Glutamatergic neuron (in vitro differentiated cells): Measurements from ENCODE around the gene SMCO4. TPM values are rescaled to one million over a fixed set of nuclear protein-coding genes. Genes with fewer than 3 reads are reported as not detected.

Experiments used
- DNase-seq: peaks from one replicate; pipeline ENCODE4 v3.0.0; 2022
- H3K27ac Mint-ChIP-seq: one replicate; pipeline ENCODE4 v1.8.0; 2020; ENCODE audit warnings: mild to moderate bottlenecking, mixed read lengths, inconsistent platforms; ENCODE audit not compliant: unreplicated experiment
- H3K27me3 Mint-ChIP-seq: one replicate; pipeline ENCODE4 v1.8.0; 2020; ENCODE audit warnings: mild to moderate bottlenecking, moderate library complexity, mixed read lengths, inconsistent platforms; ENCODE audit not compliant: unreplicated experiment
- H3K36me3 Mint-ChIP-seq: one replicate; pipeline ENCODE4 v1.8.0; 2020; ENCODE audit warnings: mild to moderate bottlenecking, mixed read lengths, inconsistent platforms; ENCODE audit not compliant: unreplicated experiment
- H3K4me1 Mint-ChIP-seq: one replicate; pipeline ENCODE4 v1.8.0; 2020; ENCODE audit warnings: mild to moderate bottlenecking, low read depth, mixed read lengths, inconsistent platforms; ENCODE audit not compliant: unreplicated experiment
- H3K4me3 Mint-ChIP-seq: one replicate; pipeline ENCODE4 v1.8.0; 2020; ENCODE audit warnings: mild to moderate bottlenecking, mixed read lengths, inconsistent platforms; ENCODE audit not compliant: unreplicated experiment
- H3K9me3 Mint-ChIP-seq: one replicate; pipeline ENCODE4 v1.8.0; 2020; ENCODE audit warnings: mild to moderate bottlenecking, moderate library complexity, mixed read lengths, inconsistent platforms; ENCODE audit not compliant: unreplicated experiment
- total RNA-seq: library from RNA; stranded (reverse); fragmentation: NEBNext Ultra II Directional; extraction: Animal tissue kit (Norgen Biotek cat#: 25700); gene quantifications from one replicate; pipeline ENCODE4 v1.2.1, GENCODE V29; 2021; ENCODE audit not compliant: unreplicated experiment
- TF ChIP-seq, protein P1 (sequence below): fragments of 200-600 bp; sonication (generic); IDR thresholded peaks from one replicate; pipeline ENCODE4 v1.5.0; 2021; ENCODE audit not compliant: partially characterized antibody, unreplicated experiment

SMCO4 gene
- total RNA-seq, 1 donor from 2014 or later, result 3.0 TPM

DNA sequence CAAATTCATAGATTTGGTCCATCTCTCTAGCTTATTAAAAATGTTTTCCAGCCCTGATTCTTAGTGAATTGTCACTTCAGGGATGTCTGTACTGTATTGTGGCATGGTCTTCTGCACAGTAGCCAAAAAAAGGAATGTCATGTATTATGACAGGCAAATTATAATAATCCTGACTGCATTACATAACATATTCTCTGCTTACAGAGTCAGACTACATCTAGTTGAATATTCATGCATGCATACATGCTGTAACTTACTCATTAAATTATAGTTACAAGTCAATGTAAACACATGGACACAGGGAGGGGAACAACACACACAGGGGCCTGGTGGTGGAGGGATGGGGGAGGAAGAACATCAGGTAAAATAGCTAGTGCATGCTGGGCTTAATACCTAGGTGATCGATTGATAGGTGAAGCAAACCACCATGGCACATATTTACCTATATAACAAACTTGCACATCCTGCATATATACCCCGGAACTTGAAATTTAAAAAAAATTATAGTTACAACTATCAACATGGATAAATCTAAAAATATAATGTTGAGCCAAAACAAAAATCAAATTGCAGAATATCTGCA lies 31.5 kb upstream of the SMCO4 start:
- H3K4me1 Mint-ChIP-seq, result no peaks in the 10 kb centered on the region
- no peaks in the 10 kb centered on the region for H3K9me3 Mint-ChIP-seq
- no peak overlapping the region for H3K27ac Mint-ChIP-seq
- H3K36me3 Mint-ChIP-seq, result no peaks in the 10 kb centered on the region
- no peak for DNase-seq
- TF ChIP-seq, protein P1, sequence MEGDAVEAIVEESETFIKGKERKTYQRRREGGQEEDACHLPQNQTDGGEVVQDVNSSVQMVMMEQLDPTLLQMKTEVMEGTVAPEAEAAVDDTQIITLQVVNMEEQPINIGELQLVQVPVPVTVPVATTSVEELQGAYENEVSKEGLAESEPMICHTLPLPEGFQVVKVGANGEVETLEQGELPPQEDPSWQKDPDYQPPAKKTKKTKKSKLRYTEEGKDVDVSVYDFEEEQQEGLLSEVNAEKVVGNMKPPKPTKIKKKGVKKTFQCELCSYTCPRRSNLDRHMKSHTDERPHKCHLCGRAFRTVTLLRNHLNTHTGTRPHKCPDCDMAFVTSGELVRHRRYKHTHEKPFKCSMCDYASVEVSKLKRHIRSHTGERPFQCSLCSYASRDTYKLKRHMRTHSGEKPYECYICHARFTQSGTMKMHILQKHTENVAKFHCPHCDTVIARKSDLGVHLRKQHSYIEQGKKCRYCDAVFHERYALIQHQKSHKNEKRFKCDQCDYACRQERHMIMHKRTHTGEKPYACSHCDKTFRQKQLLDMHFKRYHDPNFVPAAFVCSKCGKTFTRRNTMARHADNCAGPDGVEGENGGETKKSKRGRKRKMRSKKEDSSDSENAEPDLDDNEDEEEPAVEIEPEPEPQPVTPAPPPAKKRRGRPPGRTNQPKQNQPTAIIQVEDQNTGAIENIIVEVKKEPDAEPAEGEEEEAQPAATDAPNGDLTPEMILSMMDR, result no peak
- H3K4me3 Mint-ChIP-seq, result no peak overlapping the region
- H3K27me3 Mint-ChIP-seq, result no peaks in the 10 kb centered on the region

DNA sequence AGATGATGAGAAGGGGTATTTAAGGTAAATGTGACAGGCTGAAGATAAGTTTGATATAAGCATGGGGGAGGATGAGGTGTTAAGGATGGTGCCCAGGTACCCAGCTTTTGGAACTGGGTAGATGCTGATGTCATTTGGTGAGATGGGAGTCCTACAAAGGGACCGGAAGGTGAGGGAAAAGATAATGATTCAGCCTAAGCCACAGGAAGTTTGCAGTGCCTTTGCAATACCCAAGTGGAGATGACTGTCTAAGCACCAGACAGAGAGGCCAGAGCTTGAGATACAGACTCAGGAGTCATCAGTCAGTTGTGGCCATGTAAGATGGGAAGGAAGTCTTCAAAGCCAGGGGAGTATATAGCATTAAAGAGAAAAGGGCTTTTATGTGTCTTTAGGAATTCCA lies 30.0 kb upstream of the SMCO4 start:
- no peak overlapping the region for H3K4me3 Mint-ChIP-seq
- no peaks in the 10 kb centered on the region for H3K9me3 Mint-ChIP-seq
- H3K36me3 Mint-ChIP-seq, result no peaks in the 10 kb centered on the region
- no peak overlapping the region for H3K27ac Mint-ChIP-seq
- TF ChIP-seq, protein P1, result no peak
- no peaks in the 10 kb centered on the region for H3K27me3 Mint-ChIP-seq
- DNase-seq, result no peak
- no peaks in the 10 kb centered on the region for H3K4me1 Mint-ChIP-seq

DNA sequence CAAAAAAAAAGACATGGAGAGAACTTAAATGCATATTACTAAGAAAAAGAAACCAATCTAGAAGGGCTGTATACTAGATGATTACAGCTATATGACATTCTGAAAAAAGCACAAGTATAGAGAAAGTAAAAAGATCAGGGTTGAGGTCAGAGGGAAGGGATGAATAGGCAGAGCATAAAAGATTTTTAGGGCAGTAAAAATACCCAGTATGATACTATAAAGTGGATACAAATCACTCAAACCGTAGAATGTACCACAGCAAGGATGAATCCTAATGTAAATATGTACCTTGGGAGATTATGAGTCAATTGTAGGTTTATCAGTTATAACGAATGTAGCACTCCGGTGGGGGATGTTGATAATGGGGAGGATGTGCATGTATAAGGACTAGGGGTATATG lies 29.4 kb upstream of the SMCO4 start:
- H3K27ac Mint-ChIP-seq, result no peak overlapping the region
- no peaks in the 10 kb centered on the region for H3K9me3 Mint-ChIP-seq
- H3K4me3 Mint-ChIP-seq, result no peak overlapping the region
- no peaks in the 10 kb centered on the region for H3K4me1 Mint-ChIP-seq
- no peaks in the 10 kb centered on the region for H3K27me3 Mint-ChIP-seq
- TF ChIP-seq, protein P1, result no peak
- no peak for DNase-seq
- H3K36me3 Mint-ChIP-seq, result no peaks in the 10 kb centered on the region

DNA sequence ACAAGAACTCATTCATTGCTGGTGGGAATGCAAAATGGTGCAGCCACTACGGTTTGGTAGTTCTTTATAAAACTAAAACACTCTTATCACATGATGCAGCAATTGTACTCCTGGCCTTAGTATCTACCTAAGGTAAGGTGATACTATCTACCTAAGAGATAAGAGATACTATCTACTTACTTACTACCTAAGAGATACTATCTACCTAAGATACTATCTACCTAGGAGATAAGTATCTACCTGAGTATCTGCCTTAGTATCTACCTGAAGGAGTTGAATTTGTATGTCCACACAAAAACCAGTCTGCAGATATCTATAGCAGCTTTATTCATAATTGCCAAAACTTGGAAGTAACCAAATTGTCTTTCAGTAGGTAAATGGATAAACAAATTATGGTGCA lies 29.0 kb upstream of the SMCO4 start:
- H3K4me1 Mint-ChIP-seq, result no peaks in the 10 kb centered on the region
- no peaks in the 10 kb centered on the region for H3K9me3 Mint-ChIP-seq
- DNase-seq, result no peak
- H3K27me3 Mint-ChIP-seq, result no peaks in the 10 kb centered on the region
- H3K36me3 Mint-ChIP-seq, result no peaks in the 10 kb centered on the region
- H3K4me3 Mint-ChIP-seq, result no peak overlapping the region
- H3K27ac Mint-ChIP-seq, result no peak overlapping the region
- TF ChIP-seq, protein P1, result no peak

DNA sequence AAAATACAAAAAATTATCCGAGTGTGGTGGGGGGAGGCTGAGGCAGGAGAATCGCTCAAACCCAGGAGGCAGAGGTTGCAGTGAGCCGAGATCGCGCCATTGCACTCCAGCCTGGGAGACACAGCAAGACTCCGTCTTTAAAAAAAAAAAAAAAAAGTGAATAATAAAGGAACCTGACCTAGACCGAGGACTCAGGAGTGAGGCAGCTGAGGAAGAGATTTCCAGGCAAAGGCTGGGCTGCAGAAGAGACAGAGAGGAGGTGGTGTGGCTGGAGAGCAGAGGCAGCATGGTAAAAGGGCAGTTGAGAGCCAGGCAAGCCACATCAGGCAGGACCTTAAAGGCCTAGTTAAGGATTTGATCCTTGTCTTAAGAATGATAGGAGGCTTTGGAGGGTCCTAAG lies 28.4 kb upstream of the SMCO4 start:
- Mint-ChIP-seq H3K4me1 (no peaks in the 10 kb centered on the region), H3K4me3 (no peak overlapping the region), H3K27ac (no peak overlapping the region), H3K36me3 (no peaks in the 10 kb centered on the region), H3K27me3 (no peaks in the 10 kb centered on the region), H3K9me3 (no peaks in the 10 kb centered on the region)
- no peak for DNase-seq
- TF ChIP-seq, protein P1, result no peak
